Measurements from ENCODE around the gene FAM209B.
"Not testable (repeated sequence)": the region's sequence is repeated elsewhere in the genome, so short reads cannot be mapped to it uniquely, and the experiment has no call there.

FAM209B gene

GRCh38 chr20:56532946-56533345, at the start of gene FAM209B:
Gene FAM209B (plus strand): TSS chr20:56533246. CDS start chr20:56533342, 96 bp downstream.
- not testable (repeated sequence) for DNase-seq (ENCODE audit: insufficient read length, low spot score); FAIRE-seq

GRCh38 chr20:56483970-56484369, 49.1 kb upstream of the FAM209B start:
- DNase-seq (ENCODE audit: insufficient read length, low spot score): no peak
- no peak for FAIRE-seq

GRCh38 chr20:56487216-56487615, 45.8 kb upstream of the FAM209B start:
- no peak for DNase-seq (ENCODE audit: insufficient read length, low spot score)
- no peak for TF ChIP-seq POLR2A (IDR thresholded peaks at IDR 0.05; ENCODE audit: low read depth, low read length)
- FAIRE-seq: no peak

More at GRCh38 chr20:56483970-56484369, 49.1 kb upstream of the FAM209B start:
- TF ChIP-seq POLR2A (IDR thresholded peaks at IDR 0.05; ENCODE audit: low read depth, low read length): no peak

GRCh38 chr20:56488566-56488965, 44.5 kb upstream of the FAM209B start:
- TF ChIP-seq POLR2A (IDR thresholded peaks at IDR 0.05; ENCODE audit: low read depth, low read length): no peak
- no peak for FAIRE-seq
- no peak for DNase-seq (ENCODE audit: insufficient read length, low spot score)

GRCh38 chr20:56501116-56501515, 31.9 kb upstream of the FAM209B start:
- TF ChIP-seq POLR2A (IDR thresholded peaks at IDR 0.05; ENCODE audit: low read depth, low read length): no peak
- DNase-seq (ENCODE audit: insufficient read length, low spot score) (no peak), FAIRE-seq (no peak)

GRCh38 chr20:56503916-56504315, 29.1 kb upstream of the FAM209B start:
- TF ChIP-seq POLR2A (IDR thresholded peaks at IDR 0.05; ENCODE audit: low read depth, low read length): no peak
- DNase-seq (ENCODE audit: insufficient read length, low spot score) (no peak), FAIRE-seq (no peak)

- no peak for DNase-seq (ENCODE audit: insufficient read length, low spot score)
- no peak for FAIRE-seq
- TF ChIP-seq POLR2A (IDR thresholded peaks at IDR 0.05; ENCODE audit: low read depth, low read length): no peak
Observed at GRCh38 chr20:56504373-56505005, 28.6 kb upstream of the FAM209B start.

- no peak for TF ChIP-seq POLR2A (IDR thresholded peaks at IDR 0.05; ENCODE audit: low read depth, low read length)
- no peak for FAIRE-seq
Observed at GRCh38 chr20:56506103-56506502, 26.9 kb upstream of the FAM209B start.

GRCh38 chr20:56511926-56512325, 21.1 kb upstream of the FAM209B start:
- TF ChIP-seq POLR2A (IDR thresholded peaks at IDR 0.05; ENCODE audit: low read depth, low read length): no peak
- FAIRE-seq (no peak), DNase-seq (ENCODE audit: insufficient read length, low spot score) (no peak)

More at GRCh38 chr20:56506103-56506502, 26.9 kb upstream of the FAM209B start:
- no peak for DNase-seq (ENCODE audit: insufficient read length, low spot score)

- no peak for DNase-seq (ENCODE audit: insufficient read length, low spot score)
Observed at GRCh38 chr20:56513161-56514150, 19.6 kb upstream of the FAM209B start.

GRCh38 chr20:56516631-56517030, 16.4 kb upstream of the FAM209B start:
- no peak for TF ChIP-seq POLR2A (IDR thresholded peaks at IDR 0.05; ENCODE audit: low read depth, low read length)
- no peak for FAIRE-seq
- no peak for DNase-seq (ENCODE audit: insufficient read length, low spot score)

More at GRCh38 chr20:56513161-56514150, 19.6 kb upstream of the FAM209B start:
- no peak for FAIRE-seq
- TF ChIP-seq POLR2A (IDR thresholded peaks at IDR 0.05; ENCODE audit: low read depth, low read length): no peak

GRCh38 chr20:56517211-56517610, 15.8 kb upstream of the FAM209B start:
- FAIRE-seq: no peak
- TF ChIP-seq POLR2A (IDR thresholded peaks at IDR 0.05; ENCODE audit: low read depth, low read length): no peak

GRCh38 chr20:56517641-56518040, 15.4 kb upstream of the FAM209B start:
- FAIRE-seq (no peak), DNase-seq (ENCODE audit: insufficient read length, low spot score) (no peak)
- no peak for TF ChIP-seq POLR2A (IDR thresholded peaks at IDR 0.05; ENCODE audit: low read depth, low read length)

More at GRCh38 chr20:56517211-56517610, 15.8 kb upstream of the FAM209B start:
- no peak for DNase-seq (ENCODE audit: insufficient read length, low spot score)

GRCh38 chr20:56518126-56518525, 14.9 kb upstream of the FAM209B start:
- no peak for TF ChIP-seq POLR2A (IDR thresholded peaks at IDR 0.05; ENCODE audit: low read depth, low read length)
- no peak for DNase-seq (ENCODE audit: insufficient read length, low spot score)
- FAIRE-seq: no peak
